ENCODE measurements around the gene TMEM97.
"Not testable (repeated sequence)": the region's sequence is repeated elsewhere in the genome, so short reads cannot be mapped to it uniquely, and the experiment has no call there.

The TMEM97 gene

GRCh38 chr17:28291780-28292330, 27.1 kb upstream of the TMEM97 start:
- no peak for DNase-seq (ENCODE audit: low read depth in 1 of 2, low spot score in 1 of 2)
- no peaks in the 10 kb centered on the region for H3K27me3 ChIP-seq (ENCODE audit: insufficient read depth, poor library complexity, severe bottlenecking)
- no peak overlapping the region for H3K27ac ChIP-seq (replicated peaks)
- TF ChIP-seq SPI1 (IDR thresholded peaks at IDR 0.05; ENCODE audit: borderline replicate concordance, low read depth), result no peak
- TF ChIP-seq POLR2AphosphoS5 (IDR thresholded peaks at IDR 0.05; ENCODE audit: low read depth), result no peak
- no peak for TF ChIP-seq REST (IDR thresholded peaks at IDR 0.05; ENCODE audit: insufficient replicate concordance, low read depth)
- no peak for TF ChIP-seq CTCF (IDR thresholded peaks at IDR 0.05; ENCODE audit: insufficient read depth, low read length)
- no peak for TF ChIP-seq GABPA (IDR thresholded peaks at IDR 0.05; ENCODE audit: low read depth)
- H3K4me3 ChIP-seq (replicated peaks; ENCODE audit: insufficient read depth, low read length), result no peak overlapping the region

GRCh38 chr17:28292878-28293277, 26.1 kb upstream of the TMEM97 start:
- H3K27me3 ChIP-seq (ENCODE audit: insufficient read depth, poor library complexity, severe bottlenecking); DNase-seq (ENCODE audit: low read depth in 1 of 2, low spot score in 1 of 2); H3K4me3 ChIP-seq (replicated peaks; ENCODE audit: insufficient read depth, low read length): not testable (repeated sequence)
- peak overlapping the region; percentile 68; the same call in 1 of the 2 replicates for H3K27ac ChIP-seq (replicated peaks)

GRCh38 chr17:28293994-28294393, 25.0 kb upstream of the TMEM97 start:
- DNase-seq (ENCODE audit: low read depth in 1 of 2, low spot score in 1 of 2), result peak in 1 of 2 experiments; percentile 80
- TF ChIP-seq CTCF (IDR thresholded peaks at IDR 0.05; ENCODE audit: insufficient read depth, low read length), result no peak
- TF ChIP-seq SPI1 (IDR thresholded peaks at IDR 0.05; ENCODE audit: borderline replicate concordance, low read depth), result peak; percentile 85
- TF ChIP-seq POLR2AphosphoS5 (IDR thresholded peaks at IDR 0.05; ENCODE audit: low read depth), result 0 out of 2 replicates have a peak, but pooled peaks have one; percentile 31
- Histone ChIP-seq H3K27me3 (ENCODE audit: insufficient read depth, poor library complexity, severe bottlenecking) (no peaks in the 10 kb centered on the region), H3K27ac (replicated peaks) (peak overlapping the region; percentile 68), H3K4me3 (replicated peaks; ENCODE audit: insufficient read depth, low read length) (no peak overlapping the region)

- no peak overlapping the region for H3K27ac ChIP-seq (replicated peaks)
- TF ChIP-seq GABPA (IDR thresholded peaks at IDR 0.05; ENCODE audit: low read depth) (no peak), POLR2AphosphoS5 (IDR thresholded peaks at IDR 0.05; ENCODE audit: low read depth) (no peak), SPI1 (IDR thresholded peaks at IDR 0.05; ENCODE audit: borderline replicate concordance, low read depth) (no peak), CTCF (IDR thresholded peaks at IDR 0.05; ENCODE audit: insufficient read depth, low read length) (no peak), REST (IDR thresholded peaks at IDR 0.05; ENCODE audit: insufficient replicate concordance, low read depth) (no peak)
Observed at GRCh38 chr17:28295677-28296578, 23.1 kb upstream of the TMEM97 start.

More at GRCh38 chr17:28295677-28296578, 23.1 kb upstream of the TMEM97 start:
- no peak for DNase-seq (ENCODE audit: low read depth in 1 of 2, low spot score in 1 of 2)
- no peak overlapping the region for H3K4me3 ChIP-seq (replicated peaks; ENCODE audit: insufficient read depth, low read length)
- no peaks in the 10 kb centered on the region for H3K27me3 ChIP-seq (ENCODE audit: insufficient read depth, poor library complexity, severe bottlenecking)

All from HL-60 (cell line).